GM19351 (cell line): Measurements from ENCODE around the gene CMTM7.
"Not testable (repeated sequence)": the region's sequence is repeated elsewhere in the genome, so short reads cannot be mapped to it uniquely, and the experiment has no call there.

Source experiments
- ATAC-seq: cut with Tn5 transposase; IDR thresholded peaks from one replicate; pipeline ENCODE4 v1.9.1; 2021; ENCODE audit warnings: mild to moderate bottlenecking, moderate library complexity; ENCODE audit not compliant: unreplicated experiment

Gene CMTM7

DNA sequence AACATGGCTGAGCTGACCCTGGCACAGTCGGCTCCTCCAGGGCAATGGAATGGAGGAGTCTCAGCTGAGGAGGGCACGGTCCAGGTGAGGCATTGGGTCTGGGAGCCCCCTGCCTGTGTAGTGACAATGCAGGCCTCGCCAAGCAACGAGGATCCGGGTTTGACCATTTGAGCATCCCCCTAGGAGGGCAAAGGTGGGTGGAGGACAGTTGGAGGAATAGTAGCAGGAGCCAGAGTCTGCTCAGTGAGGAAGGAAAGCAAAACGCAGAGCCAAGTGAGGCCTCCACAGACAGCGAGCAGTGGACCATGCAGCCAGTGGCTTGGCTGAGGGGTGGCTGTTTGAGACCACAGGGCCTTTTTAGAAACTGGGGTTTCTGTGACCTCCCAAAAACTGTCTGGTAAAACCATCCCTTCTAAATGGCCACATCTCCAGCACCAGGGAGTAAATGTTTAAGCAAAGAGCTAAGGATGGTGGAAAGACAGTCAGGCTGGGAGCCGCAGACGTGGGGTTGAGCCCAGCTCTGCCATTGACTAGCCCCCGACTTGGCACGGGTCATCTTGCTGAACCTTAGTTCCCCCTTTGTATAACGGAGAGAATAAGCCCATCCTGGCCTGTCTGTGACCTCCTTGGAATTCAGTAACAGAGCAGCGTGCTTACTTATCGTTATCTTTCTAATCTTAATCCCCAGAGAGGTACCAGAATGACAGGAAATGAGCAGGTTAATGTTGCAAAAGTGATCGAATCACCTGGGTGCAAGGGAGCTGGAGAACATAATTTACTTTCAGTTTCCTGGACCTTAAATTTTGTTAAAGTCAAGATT is 64.2 kb downstream of the CMTM7 start:
- ATAC-seq: no peak

DNA sequence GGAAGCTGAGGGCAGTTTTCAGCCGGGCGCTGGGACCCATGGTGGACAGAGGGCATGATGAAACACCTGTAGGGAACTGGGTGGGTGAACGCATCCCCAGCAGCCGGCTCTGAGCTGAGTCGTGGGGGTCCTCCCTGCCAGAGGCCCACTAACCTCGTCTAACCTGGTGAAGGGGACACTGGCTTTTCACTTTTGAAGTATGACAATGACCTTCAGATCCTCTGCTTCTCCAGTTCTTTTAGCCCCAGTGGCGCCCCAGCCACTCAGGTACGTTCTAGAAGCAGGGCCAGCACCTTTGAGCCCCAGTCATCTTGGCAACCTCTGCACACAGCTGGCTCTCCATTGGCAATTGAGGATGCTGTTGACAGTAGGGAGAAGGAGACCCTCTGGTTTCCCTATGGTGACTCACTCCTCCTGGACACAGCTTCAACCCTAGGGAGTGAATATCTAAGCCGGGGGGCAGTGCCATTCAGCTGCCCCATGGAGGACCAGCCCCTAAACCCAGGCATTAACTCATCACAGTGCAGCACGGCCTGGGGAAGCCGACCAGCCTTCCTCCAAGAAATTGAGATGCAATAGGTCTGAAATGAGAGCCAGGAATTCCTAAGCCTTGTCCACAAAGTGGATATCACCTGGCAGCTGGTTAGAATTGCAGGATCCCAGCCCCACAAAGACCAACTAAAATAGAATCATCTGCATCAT is 64.9 kb downstream of the CMTM7 start:
- no peak for ATAC-seq

DNA sequence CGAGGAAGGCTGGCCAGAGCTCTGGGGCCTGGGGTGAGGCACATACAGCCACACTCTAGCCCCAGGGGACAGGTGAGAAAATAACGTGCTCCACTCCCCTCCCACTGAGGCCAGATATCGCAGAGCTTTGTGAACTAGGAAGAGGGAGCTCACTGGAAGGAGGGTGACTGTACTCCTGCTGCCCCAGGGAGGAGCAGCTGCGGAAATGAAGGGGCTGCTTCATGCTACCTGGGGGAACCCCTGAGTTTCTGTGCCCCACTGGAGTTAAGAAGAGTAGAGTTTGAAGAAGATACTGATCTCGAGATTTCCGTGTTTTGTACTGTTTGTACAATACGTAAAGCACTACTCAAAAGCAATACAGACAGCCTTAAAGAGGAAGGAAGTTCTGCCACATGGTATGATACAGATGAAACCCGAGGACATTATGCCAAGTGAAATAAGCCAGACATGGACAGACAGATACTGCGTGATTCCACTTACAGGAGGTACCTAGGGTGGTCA is 66.4 kb downstream of the CMTM7 start:
- no peak for ATAC-seq

DNA sequence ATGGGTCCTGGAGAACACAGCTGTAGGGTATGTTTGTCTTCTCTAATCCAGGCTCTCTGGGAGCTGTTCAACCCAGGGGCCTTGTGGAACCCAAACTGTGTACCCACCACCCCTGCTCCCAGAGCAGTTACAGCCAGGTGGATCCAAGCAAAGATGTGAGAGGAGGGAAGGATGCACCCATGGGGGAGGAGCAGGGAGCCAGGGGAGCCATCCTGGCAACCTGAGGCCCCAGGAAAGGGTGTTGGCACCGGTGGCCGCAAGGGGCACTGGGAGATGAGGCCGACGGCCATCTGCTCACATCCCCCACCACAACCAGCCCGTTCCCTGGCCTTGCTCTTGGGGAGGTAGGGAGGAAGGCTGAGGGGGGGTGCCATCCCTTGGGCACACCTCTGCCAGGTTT is 67.8 kb downstream of the CMTM7 start:
- no peak for ATAC-seq

DNA sequence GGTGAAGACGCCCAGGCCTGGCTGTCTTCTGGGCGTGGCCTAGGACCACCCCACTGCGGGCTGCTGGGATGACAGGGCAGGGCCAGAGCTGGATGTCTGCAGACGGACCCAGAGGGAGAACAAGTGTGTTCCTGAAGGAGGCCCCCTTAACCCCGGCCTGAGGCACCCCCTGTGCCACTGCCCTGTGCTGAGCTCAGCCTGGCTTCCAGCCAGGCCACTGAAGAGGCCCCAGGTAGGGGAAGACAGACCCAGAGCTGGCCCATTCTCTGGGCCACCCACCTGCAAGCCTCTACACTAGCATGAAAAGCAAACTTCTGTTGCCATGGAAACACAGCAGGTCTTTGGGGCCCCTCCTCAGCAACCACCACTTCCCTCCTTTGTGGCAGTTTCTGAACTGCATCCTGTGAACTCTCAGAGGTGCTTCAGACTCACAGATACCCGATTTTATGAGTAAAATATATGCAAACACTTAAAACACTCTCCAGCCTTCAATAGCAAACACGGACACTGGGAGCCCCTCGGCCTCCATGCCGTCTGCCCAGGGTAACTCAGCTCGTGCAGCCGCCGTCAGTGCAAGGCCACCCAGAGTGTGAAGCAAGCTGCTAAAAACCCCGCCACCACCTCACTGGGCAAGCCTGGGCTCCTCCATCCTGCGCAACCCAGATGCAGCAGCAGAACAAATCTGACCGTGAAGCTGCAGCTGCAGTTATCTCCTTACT is 68.5 kb downstream of the CMTM7 start:
- peak; percentile 94 for ATAC-seq

DNA sequence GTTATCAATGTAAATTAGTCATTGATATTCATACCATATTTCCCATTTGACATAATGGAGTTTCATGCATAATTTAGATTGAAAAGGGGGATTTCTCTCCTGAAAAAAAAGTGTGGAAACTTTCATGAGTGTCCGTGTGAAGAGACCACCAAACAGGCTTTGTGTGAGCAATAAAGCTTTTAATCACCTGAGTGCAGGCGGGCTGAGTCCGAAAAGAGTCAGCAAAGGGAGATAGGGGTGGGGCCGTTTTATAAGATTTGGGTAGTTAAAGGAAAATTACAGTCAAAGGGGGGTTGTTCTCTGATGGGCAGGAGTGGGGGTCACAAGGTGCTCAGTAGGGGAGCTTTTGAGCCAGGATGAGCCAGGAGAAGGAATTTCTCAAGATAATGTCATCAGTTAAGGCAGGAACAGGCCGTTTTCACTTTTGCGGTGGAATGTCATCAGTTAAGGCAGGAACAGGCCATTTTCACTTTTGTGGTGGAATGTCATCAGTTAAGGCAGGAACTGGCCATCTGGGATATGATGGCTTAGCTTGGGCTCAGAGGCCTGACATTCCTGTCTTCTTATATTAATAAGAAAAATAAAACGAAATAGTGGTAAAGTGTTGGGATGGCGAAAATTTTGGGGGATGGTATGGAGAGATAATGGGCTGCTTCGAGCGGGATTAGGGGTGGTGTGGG is 69.3 kb downstream of the CMTM7 start:
- ATAC-seq: not testable (repeated sequence)

DNA sequence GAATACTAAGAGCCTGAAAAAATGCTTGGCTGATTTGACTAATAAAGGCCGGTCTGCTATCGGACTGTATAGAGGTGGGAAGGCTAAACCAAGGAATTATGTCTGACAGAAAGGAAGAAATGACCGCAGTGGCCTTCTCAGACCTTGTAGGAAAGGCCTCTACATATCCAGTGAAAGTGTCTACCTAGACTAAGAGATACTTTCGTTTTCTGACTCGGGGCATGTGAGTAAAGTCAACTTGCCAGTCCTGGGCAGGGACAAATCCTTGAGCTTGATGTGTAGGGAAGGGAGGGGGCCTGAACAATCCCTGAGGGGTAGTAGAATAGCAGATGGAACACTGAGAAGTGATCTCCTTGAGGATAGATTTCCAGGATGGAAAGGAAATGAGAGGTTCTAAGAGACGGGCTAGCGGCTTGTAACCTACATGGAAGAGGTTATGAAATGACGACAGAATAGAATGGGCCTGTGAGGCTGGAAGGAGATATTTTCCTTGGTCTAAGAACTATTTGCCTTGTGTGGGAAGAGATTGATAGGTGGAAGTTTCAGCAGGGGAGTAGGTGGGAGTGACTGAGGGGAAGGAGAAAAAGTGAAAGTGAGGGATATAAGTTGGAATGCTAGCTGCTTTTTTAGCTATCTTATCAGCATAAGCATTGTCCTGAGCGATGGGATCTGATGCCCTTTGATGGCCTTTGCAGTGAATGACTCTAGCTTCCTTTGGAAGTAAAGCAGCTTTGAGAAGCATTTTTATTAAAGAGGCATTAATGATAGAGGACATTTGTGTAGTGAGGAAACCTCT is 70.7 kb downstream of the CMTM7 start:
- not testable (repeated sequence) for ATAC-seq

DNA sequence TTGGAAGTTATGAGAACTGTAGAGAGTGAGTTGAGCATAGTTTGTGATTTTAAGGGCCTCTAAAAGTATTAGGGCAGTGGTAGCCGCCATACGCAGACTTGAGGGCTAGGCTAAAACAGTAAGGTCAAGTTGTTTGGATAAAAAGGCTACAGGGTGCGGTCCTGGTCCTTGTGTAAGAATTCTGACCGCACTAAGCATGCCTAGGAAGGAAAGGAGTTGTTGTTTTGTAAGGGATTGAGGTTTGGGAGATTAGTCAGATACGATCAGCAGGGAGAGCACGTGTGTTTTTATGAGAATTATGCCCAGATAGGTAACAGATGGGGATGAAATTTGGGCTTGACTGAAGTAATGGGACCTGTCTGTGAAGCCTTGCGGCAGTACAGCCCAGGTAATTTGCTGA is 71.8 kb downstream of the CMTM7 start:
- ATAC-seq: not testable (repeated sequence)

DNA sequence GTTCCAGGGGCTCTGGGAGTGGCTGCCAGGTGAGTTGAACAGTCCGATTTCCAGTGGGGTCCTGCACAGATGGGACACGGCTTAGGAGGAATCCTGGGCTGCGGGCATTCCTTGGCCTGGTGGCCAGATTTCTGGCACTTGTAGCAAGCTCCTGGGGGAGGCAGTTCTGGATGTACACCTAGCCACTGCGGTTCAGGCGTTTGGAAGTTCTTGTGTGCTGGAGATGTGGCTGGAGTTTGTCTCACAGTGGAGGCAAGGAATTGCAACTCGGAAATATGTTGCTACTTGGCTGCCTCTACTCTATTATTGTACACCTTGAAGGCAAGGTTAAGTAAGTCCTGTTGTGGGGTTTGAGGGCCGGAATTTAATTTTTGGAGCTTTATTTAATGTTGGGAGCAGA is 73.1 kb downstream of the CMTM7 start:
- not testable (repeated sequence) for ATAC-seq

DNA sequence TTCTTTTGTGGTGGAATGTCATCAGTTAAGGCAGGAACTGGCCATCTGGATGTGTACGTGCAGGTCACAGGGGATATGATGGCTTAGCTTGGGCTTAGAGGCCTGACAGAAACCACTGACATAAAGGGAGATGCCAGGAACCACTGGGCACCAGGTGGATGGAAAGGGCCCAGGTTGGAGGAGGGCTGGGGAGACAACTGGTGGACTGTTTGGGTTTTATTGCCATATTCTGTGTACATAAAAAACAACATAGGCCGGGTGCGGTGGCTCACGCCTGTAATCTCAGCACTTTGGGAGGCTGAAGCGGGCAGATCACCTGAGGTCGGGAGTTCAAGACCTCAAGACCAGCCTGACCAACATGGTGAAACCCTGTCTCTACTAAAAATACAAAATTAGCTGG is 75.2 kb downstream of the CMTM7 start:
- not testable (repeated sequence) for ATAC-seq

DNA sequence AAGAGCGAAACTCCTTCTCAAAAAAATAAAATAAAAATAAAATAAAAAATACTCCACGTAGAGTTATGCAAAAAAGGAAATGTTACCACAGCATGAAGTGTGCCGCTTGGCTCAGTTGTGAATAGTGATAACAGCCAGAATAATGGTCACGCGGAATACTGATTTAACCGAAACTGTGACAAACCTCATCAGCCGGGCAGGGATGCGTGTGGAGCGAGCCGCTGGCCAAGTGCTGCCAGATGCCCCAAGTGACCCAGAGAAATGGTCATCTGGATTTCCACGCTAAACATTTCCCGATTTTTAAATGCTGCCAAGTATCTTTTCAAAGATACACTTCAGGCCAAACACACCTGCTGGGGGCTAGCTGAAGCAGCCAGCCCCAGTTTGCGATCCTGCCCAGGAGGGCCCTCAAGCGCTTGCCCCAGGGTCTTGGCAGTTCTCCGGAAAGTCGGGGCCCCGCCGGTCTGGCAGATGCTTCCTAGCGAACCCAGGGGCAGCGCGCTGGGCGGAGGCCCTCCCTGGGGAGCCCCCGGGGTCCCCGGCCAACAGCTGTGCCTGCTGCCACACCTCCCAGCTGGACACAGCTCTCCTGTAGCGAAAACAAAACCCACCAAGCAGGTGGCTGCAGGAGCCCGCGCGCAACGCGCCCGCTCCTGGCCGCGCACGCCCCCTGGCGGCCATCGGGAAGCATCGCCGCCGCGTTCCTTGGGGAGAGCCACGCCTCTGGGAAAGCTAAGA is 75.8 kb downstream of the CMTM7 start:
- peak; percentile 48 for ATAC-seq

DNA sequence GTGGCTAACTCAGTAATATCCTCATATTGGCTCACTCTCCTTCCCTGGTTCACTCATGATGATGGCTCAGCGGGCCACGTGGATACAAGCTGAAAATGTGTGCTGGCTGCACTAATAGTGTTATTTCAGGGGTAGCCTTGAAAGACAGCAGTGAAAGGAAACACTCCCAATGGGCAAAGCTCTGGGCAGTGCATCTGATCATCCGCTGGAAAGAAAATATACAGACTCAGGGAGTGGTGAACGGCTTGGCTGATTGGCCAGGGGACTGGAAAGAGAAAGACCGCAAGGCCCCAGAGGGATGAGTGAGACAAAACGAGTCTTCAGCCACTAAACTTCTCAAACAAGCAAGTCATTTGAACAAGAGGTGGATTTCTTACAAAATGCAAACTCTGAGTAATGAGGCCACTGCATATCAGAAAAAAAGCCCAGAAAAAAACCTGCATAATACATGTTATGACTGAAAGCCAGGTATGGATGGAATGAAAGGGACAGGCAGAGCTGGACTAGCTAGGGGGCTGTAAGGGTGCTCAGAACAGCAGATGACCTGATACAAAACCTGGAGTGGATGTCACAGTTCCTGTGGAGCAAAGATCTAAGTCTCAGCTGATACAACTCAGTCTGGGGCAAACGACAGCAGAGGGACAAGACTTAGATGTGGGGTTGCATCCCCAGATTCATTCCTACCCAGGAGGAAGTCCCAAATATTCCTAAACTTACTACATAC is 77.7 kb downstream of the CMTM7 start:
- ATAC-seq: peak; percentile 31

DNA sequence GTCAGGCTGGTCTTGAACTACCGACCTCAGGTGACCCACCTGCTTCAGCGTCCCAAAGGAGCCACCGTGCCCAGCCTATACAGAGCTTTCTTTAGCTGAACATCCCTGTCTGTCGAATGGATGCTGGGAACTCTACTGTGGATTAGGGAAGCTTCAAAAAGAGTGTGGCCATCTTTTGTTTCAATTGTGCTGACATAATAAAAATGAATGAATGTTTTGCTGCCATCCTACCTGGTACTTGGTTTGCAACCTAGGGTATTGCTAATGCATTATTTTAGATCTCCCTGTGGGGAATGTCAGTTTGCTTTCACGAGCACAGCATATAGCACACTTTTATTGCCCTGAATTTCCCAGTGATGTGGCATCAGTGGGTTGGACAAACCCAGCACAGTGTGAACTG is 78.7 kb downstream of the CMTM7 start:
- no peak for ATAC-seq

DNA sequence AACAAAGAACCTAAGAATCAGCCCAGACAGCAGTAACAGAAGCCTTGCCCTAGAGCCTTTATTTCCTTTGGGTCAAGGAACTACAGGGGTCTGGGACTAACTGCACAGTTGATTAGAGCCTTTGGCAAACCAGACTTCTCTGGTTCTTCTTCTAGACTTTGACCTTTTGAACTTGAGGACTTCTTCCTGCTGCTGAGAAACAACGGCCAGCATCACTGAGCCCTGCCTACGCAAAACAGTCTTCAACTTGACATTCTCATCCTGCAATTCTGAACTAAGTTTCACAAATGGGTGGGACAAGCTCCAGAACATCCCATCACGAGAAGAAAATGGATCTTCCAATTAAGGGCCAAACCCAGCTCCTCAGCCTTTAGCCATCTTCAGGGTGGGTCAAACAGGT is 79.6 kb downstream of the CMTM7 start:
- no peak for ATAC-seq

DNA sequence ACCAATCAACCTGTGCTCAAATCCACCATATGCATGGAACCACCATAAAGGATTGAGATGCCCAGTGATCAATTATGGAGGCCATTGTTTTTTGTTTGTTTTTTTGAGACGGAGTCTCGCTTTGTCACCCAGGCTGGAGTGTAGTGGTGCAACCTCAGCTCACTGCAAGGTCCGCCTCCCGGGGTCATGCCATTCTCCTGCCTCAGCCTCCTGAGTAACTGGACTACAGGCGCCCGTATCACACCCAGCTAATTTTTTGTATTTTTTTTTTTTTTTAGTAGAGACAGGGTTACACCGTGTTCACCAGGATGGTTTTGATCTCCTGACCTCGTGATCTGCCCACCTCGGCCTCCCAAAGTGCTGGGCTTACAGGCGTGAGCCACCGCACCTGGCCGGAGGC is 80.5 kb downstream of the CMTM7 start:
- not testable (repeated sequence) for ATAC-seq

DNA sequence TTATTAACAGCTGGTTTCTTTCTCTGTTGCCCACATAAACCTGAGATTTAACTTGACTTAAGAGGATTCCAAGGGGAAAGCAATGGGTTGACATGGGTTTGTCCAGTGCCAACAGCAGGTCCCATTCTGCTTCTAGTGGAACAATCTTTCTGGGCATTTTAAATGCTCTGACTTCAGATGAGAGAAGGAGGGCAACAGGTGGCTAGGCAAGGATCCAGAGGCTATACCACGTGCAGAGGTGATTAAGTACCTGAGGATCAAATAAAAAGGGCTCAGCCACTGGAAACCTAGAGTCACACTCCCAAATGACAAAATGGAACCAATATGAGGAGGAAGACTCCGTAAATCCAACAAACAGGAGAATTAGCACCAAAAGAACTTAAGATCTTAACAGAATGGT is 82.5 kb downstream of the CMTM7 start:
- ATAC-seq: no peak

DNA sequence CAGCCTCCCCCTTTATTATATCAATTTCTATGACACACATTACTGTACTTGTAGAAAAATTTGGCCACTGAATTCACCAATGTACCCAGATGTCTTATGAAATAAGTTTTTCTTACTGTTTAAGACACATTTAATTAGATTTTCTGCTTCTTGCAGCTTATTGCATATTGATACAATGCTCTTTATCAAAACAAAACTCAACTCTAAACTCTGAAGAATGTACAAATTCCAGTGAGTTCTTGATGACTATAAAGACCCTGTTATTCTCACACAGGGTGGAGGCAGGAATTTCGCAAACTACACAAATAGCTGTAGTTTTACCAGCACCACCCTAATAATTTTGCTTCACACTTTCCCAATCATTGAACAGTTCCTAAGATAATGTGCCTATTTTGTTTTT is 89.0 kb downstream of the CMTM7 start:
- ATAC-seq: no peak

DNA sequence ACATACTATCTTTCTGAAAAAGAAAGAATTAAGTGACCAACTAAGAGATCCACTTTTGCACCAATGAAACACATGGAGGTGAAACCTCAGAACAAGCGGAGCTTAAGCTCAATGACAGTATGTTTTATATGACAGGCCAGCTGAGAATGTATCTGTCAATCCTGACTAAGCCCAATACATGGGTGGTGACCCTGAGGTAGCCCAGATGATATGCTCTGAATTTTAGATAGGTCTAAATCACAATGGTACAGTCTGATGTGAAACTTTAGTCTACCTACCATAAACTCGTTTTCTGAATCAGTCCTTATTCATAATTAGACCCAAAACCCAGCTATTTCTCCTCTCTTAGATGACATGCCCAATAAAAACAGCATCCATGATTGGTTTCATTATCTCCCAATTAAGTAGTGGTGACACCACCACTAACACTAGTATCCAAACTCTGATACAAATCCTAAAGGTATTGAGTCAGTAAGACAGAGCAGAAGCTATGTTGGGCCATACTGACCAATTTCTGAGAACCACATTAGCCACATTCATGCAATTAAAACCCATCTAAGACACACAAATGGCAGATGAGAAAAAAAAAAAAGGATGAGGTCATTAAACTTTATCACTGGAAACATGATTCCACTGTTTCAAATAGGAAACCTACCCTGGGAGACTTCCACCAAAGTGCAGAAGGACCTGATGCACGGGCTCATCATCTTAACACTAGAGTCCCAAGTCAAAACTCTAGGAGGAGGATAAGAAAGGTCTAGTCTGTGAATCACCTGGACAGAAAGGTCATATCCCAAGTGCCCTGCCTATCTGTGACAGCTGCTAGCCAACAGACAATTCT is 90.4 kb downstream of the CMTM7 start:
- ATAC-seq: no peak
